ENCODE data around the gene THAP2.
"Not testable (repeated sequence)": the region's sequence is repeated elsewhere in the genome, so short reads cannot be mapped to it uniquely, and the experiment has no call there.

THAP2 gene

DNA sequence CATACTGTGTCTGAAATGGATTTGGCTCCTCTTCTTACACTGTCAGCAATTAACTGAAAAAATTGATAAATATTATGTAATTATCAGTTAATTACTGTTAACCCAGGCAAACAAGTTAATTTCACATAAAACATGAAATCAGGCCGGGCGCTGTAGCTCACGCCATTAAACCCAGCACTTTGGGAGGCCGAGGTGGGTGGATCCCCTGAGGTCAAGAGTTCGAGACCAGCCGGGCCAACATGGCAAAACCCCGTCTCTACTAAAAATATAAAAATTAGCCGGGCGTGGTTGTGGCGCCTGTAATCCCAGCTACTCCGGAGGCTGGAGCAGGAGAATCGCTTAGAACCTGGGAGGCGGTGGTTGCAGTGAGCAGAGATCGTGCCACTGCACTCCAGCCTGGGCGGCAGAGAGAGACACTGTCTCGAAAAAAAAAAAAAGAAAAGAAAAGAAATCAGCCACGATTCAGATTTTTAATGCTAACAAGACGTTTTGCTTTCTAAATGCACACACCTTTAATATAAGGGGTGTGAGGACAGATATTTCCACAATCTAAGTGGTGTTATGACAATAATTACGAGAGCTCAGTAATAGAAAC, 21.3 kb downstream of the THAP2 start:
- Histone ChIP-seq H3K36me3 (ENCODE audit: control insufficient read depth, insufficient read depth, low read length) (peaks cover 5% of the 10 kb centered on the region), H3K9me3 (ENCODE audit: control insufficient read depth, low read length) (no peaks in the 10 kb centered on the region), H3K4me3 (ENCODE audit: extremely low read depth, insufficient read depth, low read length, poor library complexity, severe bottlenecking) (peak overlapping the region; percentile 62), H3K27ac (ENCODE audit: low read depth, low read length, severe bottlenecking) (peak overlapping the region; percentile 93), H3K4me1 (ENCODE audit: control insufficient read depth, insufficient read depth, low read length, poor library complexity, severe bottlenecking) (no peaks in the 10 kb centered on the region)
- 92 to 93% methylated on average over 15 to 16 of the region's 19 CpGs for WGBS, 2 experiments (ENCODE audit: insufficient coverage in 2 of 2)

DNA sequence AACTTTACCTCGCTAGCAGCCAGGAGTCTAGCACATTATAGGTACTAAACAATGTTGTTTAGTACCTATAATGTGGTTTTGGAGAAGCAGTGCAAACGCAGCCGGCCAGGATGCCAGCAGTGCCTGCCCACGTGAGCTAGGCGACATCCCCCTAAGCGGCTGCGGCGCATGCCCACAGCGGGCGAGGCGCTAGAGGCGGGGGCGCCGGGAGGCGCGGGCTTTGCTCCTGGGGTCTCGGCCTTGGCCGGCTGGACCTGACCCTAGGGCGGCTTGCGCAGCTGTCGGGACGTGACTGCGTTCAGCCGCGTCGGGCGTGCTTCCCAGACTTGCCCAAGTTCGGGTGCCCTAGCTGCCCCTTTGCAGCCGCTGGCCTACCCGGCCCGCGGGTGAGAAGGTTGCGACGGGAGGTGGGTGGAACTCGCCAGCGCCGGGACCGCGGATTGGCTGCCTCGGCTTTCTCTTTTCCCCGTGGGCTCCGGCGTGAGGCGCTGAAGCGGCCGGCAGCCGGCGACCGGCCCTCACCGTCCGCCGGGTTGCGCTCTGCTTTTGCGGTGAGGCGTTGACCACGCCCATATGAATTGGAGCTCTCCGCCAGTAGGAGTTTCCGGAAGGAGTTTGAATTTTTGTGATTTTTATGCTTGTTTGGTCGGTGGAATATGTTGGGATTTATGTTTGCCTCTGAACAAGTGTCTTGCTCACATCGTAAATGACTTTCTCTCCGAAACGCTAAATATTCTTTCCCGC, 22.0 kb downstream of the THAP2 start, which contains the start of gene TMEM19:
Gene TMEM19 (plus strand): TSS at position 169 of the 744 bp plus-strand sequence. CDS start 599 bp downstream, outside the sequence.
- Histone ChIP-seq H3K9me3 (ENCODE audit: control insufficient read depth, low read length) (no peaks in the 10 kb centered on the region), H3K27ac (ENCODE audit: low read depth, low read length, severe bottlenecking) (peak within 1 kb of the TSS; percentile 93), H3K36me3 (ENCODE audit: control insufficient read depth, insufficient read depth, low read length) (peaks cover 5% of the 10 kb centered on the region), H3K4me1 (ENCODE audit: control insufficient read depth, insufficient read depth, low read length, poor library complexity, severe bottlenecking) (no peaks in the 10 kb centered on the region), H3K4me3 (ENCODE audit: extremely low read depth, insufficient read depth, low read length, poor library complexity, severe bottlenecking) (peak within 1 kb of the TSS; percentile 62)
- 0 to 1% methylated on average over 33 to 39 of the region's 63 CpGs for WGBS, 2 experiments (ENCODE audit: insufficient coverage in 2 of 2)

DNA sequence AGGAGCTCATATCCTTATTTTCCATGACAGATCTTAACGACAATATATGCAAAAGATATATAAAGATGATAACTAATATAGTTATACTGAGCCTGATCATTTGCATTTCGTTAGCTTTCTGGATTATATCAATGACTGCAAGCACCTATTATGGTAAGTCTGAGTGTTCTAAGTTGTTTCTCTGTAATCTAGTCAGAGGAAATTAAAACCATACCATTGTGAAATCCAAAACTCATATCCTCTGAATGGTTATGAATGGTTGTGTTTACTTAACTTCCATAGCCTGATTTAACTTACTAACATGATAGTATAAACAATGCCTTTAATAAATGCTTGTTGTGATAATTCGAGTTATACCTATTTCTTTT, 22.5 kb downstream of the THAP2 start:
- Histone ChIP-seq H3K4me3 (ENCODE audit: extremely low read depth, insufficient read depth, low read length, poor library complexity, severe bottlenecking) (peak overlapping the region; percentile 62), H3K36me3 (ENCODE audit: control insufficient read depth, insufficient read depth, low read length) (peaks cover 5% of the 10 kb centered on the region), H3K27ac (ENCODE audit: low read depth, low read length, severe bottlenecking) (no peak overlapping the region), H3K4me1 (ENCODE audit: control insufficient read depth, insufficient read depth, low read length, poor library complexity, severe bottlenecking) (no peaks in the 10 kb centered on the region), H3K9me3 (ENCODE audit: control insufficient read depth, low read length) (no peaks in the 10 kb centered on the region)
- WGBS, 2 experiments (ENCODE audit: insufficient coverage in 2 of 2), result no CpG with 5 or more reads among the region's 3 CpGs

DNA sequence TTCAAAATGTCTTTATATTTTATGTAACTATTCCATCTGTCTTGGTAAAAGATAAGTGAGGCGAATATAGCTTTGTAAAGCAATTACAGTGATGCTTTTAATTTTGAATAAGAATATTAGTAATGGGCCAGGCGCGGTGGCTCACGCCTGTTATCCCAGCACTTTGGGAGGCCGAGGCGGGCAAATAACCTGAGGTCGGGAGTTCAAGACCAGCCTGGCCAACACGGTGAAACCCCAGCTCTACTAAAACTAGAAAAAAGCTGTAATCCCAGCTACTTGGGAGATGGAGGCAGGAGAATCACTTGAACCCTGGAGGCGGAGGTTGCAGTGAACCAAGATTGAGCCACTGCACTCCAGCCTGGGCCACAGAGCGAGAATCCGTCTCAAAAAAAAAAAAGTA, 23.1 kb downstream of the THAP2 start:
- not testable (repeated sequence) for H3K27ac ChIP-seq (ENCODE audit: low read depth, low read length, severe bottlenecking); H3K4me1 ChIP-seq (ENCODE audit: control insufficient read depth, insufficient read depth, low read length, poor library complexity, severe bottlenecking); H3K36me3 ChIP-seq (ENCODE audit: control insufficient read depth, insufficient read depth, low read length); H3K9me3 ChIP-seq (ENCODE audit: control insufficient read depth, low read length)
- 88 to 96% methylated on average over 7 to 8 of the region's 11 CpGs for WGBS, 2 experiments (ENCODE audit: insufficient coverage in 2 of 2)
- peak overlapping the region; percentile 62 for H3K4me3 ChIP-seq (ENCODE audit: extremely low read depth, insufficient read depth, low read length, poor library complexity, severe bottlenecking)

DNA sequence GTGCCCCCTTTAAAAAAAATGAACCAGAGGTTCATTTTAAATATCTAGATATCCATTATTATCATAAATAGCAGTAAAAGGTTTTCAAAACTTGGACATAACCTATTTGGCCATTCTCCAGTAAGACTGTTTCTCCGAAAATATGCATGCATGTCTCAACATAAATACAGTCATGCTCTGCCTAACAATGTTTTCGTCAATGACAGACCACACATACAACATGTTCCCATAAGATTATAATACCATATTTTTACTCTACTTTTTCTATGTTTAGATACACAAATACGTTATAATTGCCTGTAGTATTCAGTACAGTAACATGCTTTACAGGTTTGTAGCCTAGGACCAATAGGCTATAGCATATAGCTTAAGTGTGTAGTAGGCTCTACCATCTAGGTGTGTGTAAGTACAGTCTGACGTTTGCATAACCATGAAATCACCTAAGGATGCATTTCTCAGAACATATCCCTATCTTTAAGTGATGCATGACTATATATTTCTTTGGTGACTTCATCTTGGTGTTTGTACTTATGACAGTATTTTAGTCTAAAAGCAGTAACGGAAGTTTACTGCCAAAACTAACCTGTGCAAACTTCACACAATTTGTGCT, 25.0 kb downstream of the THAP2 start:
- H3K36me3 ChIP-seq (ENCODE audit: control insufficient read depth, insufficient read depth, low read length), result peaks cover 8% of the 10 kb centered on the region
- H3K9me3 ChIP-seq (ENCODE audit: control insufficient read depth, low read length), result no peaks in the 10 kb centered on the region
- H3K4me1 ChIP-seq (ENCODE audit: control insufficient read depth, insufficient read depth, low read length, poor library complexity, severe bottlenecking), result no peaks in the 10 kb centered on the region
- H3K27ac ChIP-seq (ENCODE audit: low read depth, low read length, severe bottlenecking), result no peak overlapping the region
- WGBS, 2 experiments (ENCODE audit: insufficient coverage in 2 of 2), result 78 to 94% methylated on average over 1 to 3 of the region's 5 CpGs
- no peak overlapping the region for H3K4me3 ChIP-seq (ENCODE audit: extremely low read depth, insufficient read depth, low read length, poor library complexity, severe bottlenecking)

DNA sequence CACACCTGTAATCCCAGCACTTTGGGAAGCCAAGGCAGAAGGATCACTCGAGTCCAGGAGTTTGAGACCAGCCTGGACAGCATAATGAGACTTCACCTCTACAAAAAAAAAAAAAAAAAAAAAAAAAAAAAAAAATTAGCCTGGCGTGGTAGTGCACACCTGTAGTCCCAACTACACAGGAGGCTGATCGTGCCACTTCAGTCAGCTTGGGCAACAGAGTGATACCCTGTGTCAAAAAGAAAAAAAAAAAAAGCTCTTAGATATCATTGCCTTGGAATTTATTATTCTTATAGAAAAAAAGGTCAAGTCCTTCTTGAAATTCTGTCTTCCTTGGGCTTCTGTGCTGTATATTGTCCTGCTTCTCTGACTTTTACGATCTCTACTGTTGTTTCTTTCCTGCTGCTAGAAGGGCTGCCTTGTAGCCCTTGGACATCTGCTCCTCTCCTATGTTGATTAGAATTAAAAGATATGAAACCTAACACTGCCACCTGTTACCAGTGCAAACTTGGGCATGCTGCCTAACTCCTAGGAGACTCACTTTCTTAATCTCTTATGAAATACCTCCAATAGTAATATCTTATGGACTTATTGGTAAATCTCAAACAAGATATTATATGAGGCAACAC, 27.5 kb downstream of the THAP2 start:
- Histone ChIP-seq H3K9me3 (ENCODE audit: control insufficient read depth, low read length) (no peaks in the 10 kb centered on the region), H3K27ac (ENCODE audit: low read depth, low read length, severe bottlenecking) (no peak overlapping the region), H3K36me3 (ENCODE audit: control insufficient read depth, insufficient read depth, low read length) (peaks cover 11% of the 10 kb centered on the region), H3K4me1 (ENCODE audit: control insufficient read depth, insufficient read depth, low read length, poor library complexity, severe bottlenecking) (no peaks in the 10 kb centered on the region), H3K4me3 (ENCODE audit: extremely low read depth, insufficient read depth, low read length, poor library complexity, severe bottlenecking) (no peak overlapping the region)
- 100% methylated on average over 1 of the region's 4 CpGs; no CpG with 5 or more reads in 1 of the 2 experiments for WGBS, 2 experiments (ENCODE audit: insufficient coverage in 2 of 2)

DNA sequence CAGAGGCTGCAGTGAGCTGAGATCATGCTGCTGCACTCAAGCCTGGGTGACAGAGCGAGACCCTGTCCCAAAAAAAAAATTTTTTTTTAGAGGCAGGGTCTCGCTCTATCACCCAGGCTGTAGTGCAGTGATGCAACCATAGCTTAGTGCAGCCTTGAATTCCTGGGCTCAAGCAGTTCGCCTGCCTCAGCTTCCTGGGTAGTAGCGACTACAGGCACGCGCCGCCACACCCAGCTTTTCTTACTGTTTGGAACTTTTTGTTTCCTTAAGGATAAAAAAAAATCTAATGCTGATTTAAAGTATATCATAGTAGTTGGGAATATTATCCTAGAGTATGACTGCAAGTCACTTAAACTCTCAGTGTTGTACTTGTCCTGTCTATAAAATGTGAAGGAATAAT, 29.0 kb downstream of the THAP2 start:
- Histone ChIP-seq H3K4me1 (ENCODE audit: control insufficient read depth, insufficient read depth, low read length, poor library complexity, severe bottlenecking) (no peaks in the 10 kb centered on the region), H3K4me3 (ENCODE audit: extremely low read depth, insufficient read depth, low read length, poor library complexity, severe bottlenecking) (no peak overlapping the region), H3K27ac (ENCODE audit: low read depth, low read length, severe bottlenecking) (no peak overlapping the region), H3K9me3 (ENCODE audit: control insufficient read depth, low read length) (no peaks in the 10 kb centered on the region), H3K36me3 (ENCODE audit: control insufficient read depth, insufficient read depth, low read length) (peaks cover 24% of the 10 kb centered on the region)
- 93 to 95% methylated on average over 2 of the region's 7 CpGs for WGBS, 2 experiments (ENCODE audit: insufficient coverage in 2 of 2)

DNA sequence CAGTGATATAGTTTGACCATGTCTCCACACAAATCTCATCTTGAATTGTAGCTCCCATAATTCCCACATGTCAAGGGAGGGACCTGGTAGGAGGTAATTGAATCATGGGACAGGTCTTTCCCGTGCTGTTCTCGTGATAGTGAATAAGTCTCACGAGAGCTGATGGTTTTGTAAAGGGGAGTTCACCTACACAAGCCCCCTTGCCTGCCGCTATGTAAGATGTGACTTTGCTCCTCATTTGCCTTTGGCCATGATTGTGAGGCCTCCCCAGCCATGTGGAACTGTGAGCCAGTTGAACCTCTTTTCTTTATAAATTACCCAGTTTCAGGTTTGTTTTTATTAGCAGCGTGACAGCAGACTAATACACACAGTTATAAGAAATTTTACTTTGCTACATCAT, 29.6 kb downstream of the THAP2 start:
- H3K9me3 ChIP-seq (ENCODE audit: control insufficient read depth, low read length); H3K4me1 ChIP-seq (ENCODE audit: control insufficient read depth, insufficient read depth, low read length, poor library complexity, severe bottlenecking); H3K4me3 ChIP-seq (ENCODE audit: extremely low read depth, insufficient read depth, low read length, poor library complexity, severe bottlenecking); H3K27ac ChIP-seq (ENCODE audit: low read depth, low read length, severe bottlenecking): not testable (repeated sequence)
- WGBS, 2 experiments (ENCODE audit: insufficient coverage in 2 of 2), result 100% methylated on average over 1 of the region's 5 CpGs; no CpG with 5 or more reads in 1 of the 2 experiments
- H3K36me3 ChIP-seq (ENCODE audit: control insufficient read depth, insufficient read depth, low read length), result peaks cover 29% of the 10 kb centered on the region

DNA sequence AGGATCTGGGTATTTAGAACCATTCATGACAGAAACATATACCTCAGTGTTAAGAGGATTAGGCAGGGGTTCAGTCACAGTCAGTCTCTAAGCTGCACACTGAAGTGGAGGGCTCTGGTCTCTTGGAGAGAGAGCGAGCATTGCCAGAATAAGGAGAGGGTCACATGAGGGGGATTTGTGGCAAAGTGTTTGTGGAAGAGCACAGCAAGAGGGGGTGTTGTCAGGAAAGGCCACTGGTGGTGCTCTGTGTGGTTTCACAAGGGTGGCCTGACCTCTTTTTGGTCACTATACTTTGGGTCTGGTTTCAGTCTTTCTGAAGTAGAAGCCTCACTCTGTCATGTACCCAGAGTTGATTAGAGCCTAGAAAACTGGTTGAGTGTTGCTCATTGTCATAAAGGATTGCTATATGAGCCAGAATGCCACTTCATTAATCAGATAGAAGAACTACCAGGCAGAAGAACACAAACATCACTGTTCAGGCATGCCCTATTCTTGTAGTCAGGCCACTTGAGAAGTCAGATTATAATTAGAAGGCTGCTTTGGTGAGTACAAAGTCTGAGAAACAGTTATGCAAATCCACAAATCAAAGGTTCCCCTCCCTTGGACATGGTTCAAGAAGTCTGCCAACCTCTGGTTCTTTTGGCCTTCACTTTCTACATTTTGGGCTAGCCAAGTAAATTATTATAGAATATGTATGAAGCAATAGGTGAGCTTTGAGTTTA, 30.2 kb downstream of the THAP2 start:
- H3K9me3 ChIP-seq (ENCODE audit: control insufficient read depth, low read length), result no peaks in the 10 kb centered on the region
- H3K4me3 ChIP-seq (ENCODE audit: extremely low read depth, insufficient read depth, low read length, poor library complexity, severe bottlenecking), result no peak overlapping the region
- peaks cover 35% of the 10 kb centered on the region for H3K36me3 ChIP-seq (ENCODE audit: control insufficient read depth, insufficient read depth, low read length)
- H3K4me1 ChIP-seq (ENCODE audit: control insufficient read depth, insufficient read depth, low read length, poor library complexity, severe bottlenecking), result no peaks in the 10 kb centered on the region
- no peak overlapping the region for H3K27ac ChIP-seq (ENCODE audit: low read depth, low read length, severe bottlenecking)
- WGBS, 2 experiments (ENCODE audit: insufficient coverage in 2 of 2), result 100% methylated on average over 1 of the region's 1 CpG

DNA sequence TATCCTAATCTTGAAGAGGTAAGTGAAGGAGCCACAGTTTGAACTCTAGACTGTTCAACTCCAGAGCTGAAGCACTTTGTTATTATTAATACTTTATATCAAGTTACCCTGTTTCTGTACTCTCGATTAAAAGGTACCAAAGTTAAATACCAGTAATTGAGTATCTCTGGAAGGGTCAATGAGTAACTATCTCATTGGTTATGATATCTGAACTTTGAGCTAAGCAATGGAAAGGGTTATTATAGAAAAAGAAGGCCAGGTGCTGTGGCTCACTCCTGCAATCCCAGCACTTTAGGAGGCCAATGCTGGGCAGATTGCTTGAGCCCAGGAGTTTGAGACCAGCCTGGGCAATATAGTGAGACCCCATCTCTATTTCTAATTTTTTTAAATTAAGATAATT, 31.7 kb downstream of the THAP2 start:
- no peak overlapping the region for H3K27ac ChIP-seq (ENCODE audit: low read depth, low read length, severe bottlenecking)
- no peaks in the 10 kb centered on the region for H3K4me1 ChIP-seq (ENCODE audit: control insufficient read depth, insufficient read depth, low read length, poor library complexity, severe bottlenecking)
- WGBS, 2 experiments (ENCODE audit: insufficient coverage in 2 of 2), result no CpG with 5 or more reads among the region's 1 CpG
- no peaks in the 10 kb centered on the region for H3K9me3 ChIP-seq (ENCODE audit: control insufficient read depth, low read length)
- H3K36me3 ChIP-seq (ENCODE audit: control insufficient read depth, insufficient read depth, low read length), result peaks cover 44% of the 10 kb centered on the region
- no peak overlapping the region for H3K4me3 ChIP-seq (ENCODE audit: extremely low read depth, insufficient read depth, low read length, poor library complexity, severe bottlenecking)

Measured in mesodermal cell (in vitro differentiated cells).